PC-9 (cell line): ENCODE data around the gene LCP1. TPM values are rescaled to one million over a fixed set of nuclear protein-coding genes. Genes with fewer than 3 reads are reported as not detected.

ENCODE experiments used
- BruUV-seq: library from RNA; stranded (reverse); fragments of 400-500 nt; replicated peaks from 2 replicates; lab custom pipeline; 2021; lab: Mats Ljungman, UMichigan
- CTCF ChIA-PET: fragments of 300-600 bp; sonication (Branson Sonifier 250); formaldehyde crosslinking; loops from one replicate; lab custom pipeline; 2022; ENCODE audit warnings: antibody characterized with exemption; lab: Charles Lee
- POLR2A ChIA-PET: fragments of 300-600 bp; sonication (Branson Sonifier 250); formaldehyde crosslinking; loops from one replicate; lab custom pipeline; 2022; ENCODE audit warnings: antibody characterized with exemption; ENCODE audit not compliant: unreplicated experiment; lab: Charles Lee
- DNase-seq, 2 experiments: peaks; one replicate each; pipeline versions ENCODE4 v3.0.0 to v3.0.0-alpha.2; 2015 to 2022; ENCODE audit warnings: mixed read lengths in 1 of 2
- H2AFZ ChIP-seq: fragments of 200-600 bp; sonication (generic); 2 replicates; pipeline ENCODE4 v1.8.1; 2017; ENCODE audit warnings: antibody characterized with exemption
- H3F3A ChIP-seq: fragments of 200-600 bp; sonication (generic); 2 replicates; pipeline ENCODE4 v1.8.1; 2017; ENCODE audit warnings: antibody characterized with exemption, mild to moderate bottlenecking, low read depth; ENCODE audit not compliant: insufficient read depth
- H3K27ac ChIP-seq: fragments of 200-600 bp; sonication (generic); 2 replicates; pipeline ENCODE4 v1.6.1; 2016; ENCODE audit warnings: mixed run types
- H3K27me3 ChIP-seq: fragments of 200-600 bp; sonication (generic); 2 replicates; pipeline ENCODE4 v1.6.1; 2016; ENCODE audit warnings: low read depth, mixed run types; ENCODE audit not compliant: insufficient read depth
- H3K36me3 ChIP-seq: fragments of 200-600 bp; sonication (generic); 2 replicates; pipeline ENCODE4 v1.6.1; 2016; ENCODE audit warnings: low read depth, mixed run types
- H3K4me1 ChIP-seq: fragments of 200-600 bp; sonication (generic); replicated peaks from 2 replicates; pipeline ENCODE4 v1.6.1; 2016; ENCODE audit warnings: mixed run types; ENCODE audit not compliant: insufficient read depth
- H3K4me2 ChIP-seq: fragments of 200-600 bp; sonication (generic); 2 replicates; pipeline ENCODE4 v1.6.1; 2017; ENCODE audit warnings: mixed run types
- H3K4me3 ChIP-seq: fragments of 200-600 bp; sonication (generic); 2 replicates; pipeline ENCODE4 v1.6.1; 2016; ENCODE audit warnings: mixed run types
- H3K79me2 ChIP-seq: fragments of 200-600 bp; sonication (generic); 2 replicates; pipeline ENCODE4 v1.6.1; 2017; ENCODE audit warnings: low read depth, mixed run types
- H3K9me2 ChIP-seq: fragments of 200-600 bp; sonication (generic); 2 replicates; pipeline ENCODE4 v1.8.1; 2017; ENCODE audit warnings: mild to moderate bottlenecking; ENCODE audit not compliant: insufficient read depth
- H3K9me3 ChIP-seq: fragments of 200-600 bp; sonication (generic); 2 replicates; pipeline ENCODE4 v1.8.1; 2016; ENCODE audit warnings: low read depth; ENCODE audit not compliant: insufficient read depth
- H4K20me1 ChIP-seq: fragments of 200-600 bp; sonication (generic); 2 replicates; pipeline ENCODE4 v1.8.1; 2017; ENCODE audit not compliant: insufficient read depth
- CTCF ChIP-seq: fragments of 200-600 bp; sonication (generic); conservative IDR thresholded peaks from 2 replicates; pipeline ENCODE4 v1.6.1; 2017; ENCODE audit warnings: mixed run types, antibody characterized with exemption, mild to moderate bottlenecking, moderate library complexity
- EZH2 ChIP-seq: fragments of 200-600 bp; sonication (generic); IDR thresholded peaks from 2 replicates; pipeline ENCODE4 v1.8.0; 2017; ENCODE audit warnings: antibody characterized with exemption, low read depth
- intact Hi-C: fragments of 100-400 bp; cut with micrococcal nuclease; formaldehyde crosslinking; loops from one replicate; pipeline ENCODE4 v1.10.0; 2022; ENCODE audit not compliant: unreplicated experiment
- total RNA-seq: library from RNA; stranded (reverse); gene quantifications from 2 replicates; pipeline ENCODE4 v1.2.3, GENCODE V29; 2021

The LCP1 gene
- total RNA-seq, 1 experiment from 2014 or later: 197 TPM

- Histone ChIP-seq H3K9me2 (no peaks in the 10 kb centered on the region), H3K27ac (no peak overlapping the region), H3K4me2 (peak overlapping the region; percentile 80), H3K36me3 (no peaks in the 10 kb centered on the region), H3K79me2 (no peaks in the 10 kb centered on the region), H4K20me1 (no peaks in the 10 kb centered on the region), H3K4me1 (peaks cover 24% of the 10 kb centered on the region; the same call in 1 of the 2 replicates), H2AFZ (peak overlapping the region; percentile 80), H3K9me3 (no peaks in the 10 kb centered on the region), H3K27me3 (no peaks in the 10 kb centered on the region), H3K4me3 (peak overlapping the region; percentile 54; the same call in 1 of the 2 replicates), H3F3A (peaks cover 8% of the 10 kb centered on the region; the same call in 1 of the 2 replicates)
- no peak for DNase-seq
- POLR2A ChIA-PET: interaction anchor here (0.7 to 0.9 kb wide), 2 partner anchors 29 to 284 kb away, joined by 3 to 15 read pairs; partner anchors contain the start of gene LCP1
- CTCF ChIA-PET: no interaction called here
- intact Hi-C loops: no loop called here
- no TSS peak for BruUV-seq
- TF ChIP-seq EZH2 (no peak), CTCF (no peak)
Measured at GRCh38 chr13:46210362-46211083, 28.5 kb upstream of the LCP1 start.

- H3K9me3 ChIP-seq: no peaks in the 10 kb centered on the region
- H3F3A ChIP-seq: no peaks in the 10 kb centered on the region
- TF ChIP-seq EZH2: no peak
- TF ChIP-seq CTCF: no peak
- no TSS peak for BruUV-seq
- no peak overlapping the region for H2AFZ ChIP-seq
- ChIA-PET POLR2A (no interaction called here), CTCF (interaction anchor here (0.6 kb wide), 1 partner anchor 29 kb away, joined by 7 read pairs; no protein-coding TSS in a partner anchor)
- no peak for DNase-seq
- no peak overlapping the region for H3K4me3 ChIP-seq
- H3K27me3 ChIP-seq: no peaks in the 10 kb centered on the region
- H3K36me3 ChIP-seq: no peaks in the 10 kb centered on the region
- H3K9me2 ChIP-seq: no peaks in the 10 kb centered on the region
- H3K79me2 ChIP-seq: no peaks in the 10 kb centered on the region
- H3K4me2 ChIP-seq: no peak overlapping the region
- intact Hi-C loops: no loop called here
- peaks cover 19% of the 10 kb centered on the region; the same call in 1 of the 2 replicates for H3K4me1 ChIP-seq
- no peaks in the 10 kb centered on the region for H4K20me1 ChIP-seq
- H3K27ac ChIP-seq: no peak overlapping the region
Measured at GRCh38 chr13:46207828-46208227, 25.9 kb upstream of the LCP1 start.

GRCh38 chr13:46206143-46206542 is 24.2 kb upstream of the LCP1 start:
- no peak for DNase-seq
- intact Hi-C loops: no loop called here
- no peaks in the 10 kb centered on the region for H3K36me3 ChIP-seq
- ChIA-PET POLR2A (no interaction called here), CTCF (interaction anchor here (0.6 kb wide), 1 partner anchor 71 kb away, joined by 4 read pairs; no protein-coding TSS in a partner anchor)
- H3K9me2 ChIP-seq: no peaks in the 10 kb centered on the region
- no peak for TF ChIP-seq EZH2
- TF ChIP-seq CTCF: no peak
- no peaks in the 10 kb centered on the region for H4K20me1 ChIP-seq
- no peaks in the 10 kb centered on the region for H3K79me2 ChIP-seq
- H3K27ac ChIP-seq: no peak overlapping the region
- no peaks in the 10 kb centered on the region for H3F3A ChIP-seq
- no peaks in the 10 kb centered on the region for H3K27me3 ChIP-seq
- no peak overlapping the region for H3K4me2 ChIP-seq
- H3K9me3 ChIP-seq: no peaks in the 10 kb centered on the region
- no TSS peak for BruUV-seq
- H3K4me1 ChIP-seq: peaks cover 11% of the 10 kb centered on the region; the same call in 1 of the 2 replicates
- H3K4me3 ChIP-seq: no peak overlapping the region
- H2AFZ ChIP-seq: no peak overlapping the region
